Natural killer cell (primary cell): ENCODE measurements around the gene NARF. TPM values are rescaled to one million over a fixed set of nuclear protein-coding genes. Genes with fewer than 3 reads are reported as not detected.

Experiments
- ATAC-seq, 3 donors: fragments of 150-1000 bp in 2 of 3; fragments of 200-7000 bp in 1 of 3; cut with Tn5 transposase; 1 replicate in 1 of 3; 2 replicates in 2 of 3; pipeline ENCODE4 v1.10.0; 2021; ENCODE audit warnings: mild to moderate bottlenecking in 2 of 3, moderate library complexity in 2 of 3
- DNase-seq, 2 donors: peaks; one replicate each; pipeline versions ENCODE4 v3.0.0 to v3.0.0-alpha.2; 2013 to 2021; ENCODE audit warnings: mixed read lengths in 1 of 2
- H3K27ac ChIP-seq: one replicate; pipeline ENCODE4 v1.5.1; 2013; ENCODE audit warnings: mild to moderate bottlenecking, low read length
- H3K27me3 ChIP-seq: one replicate; pipeline ENCODE4 v1.6.1; 2013; ENCODE audit warnings: low read length; ENCODE audit not compliant: control insufficient read depth, insufficient read depth
- H3K36me3 ChIP-seq: one replicate; pipeline ENCODE4 v1.6.1; 2013; ENCODE audit warnings: low read length; ENCODE audit not compliant: control insufficient read depth, insufficient read depth
- H3K4me1 ChIP-seq: one replicate; pipeline ENCODE4 v1.6.1; 2013; ENCODE audit warnings: low read length; ENCODE audit not compliant: control insufficient read depth, insufficient read depth
- H3K4me3 ChIP-seq: one replicate; pipeline ENCODE4 v1.5.1; 2013; ENCODE audit warnings: low read length
- H3K9me3 ChIP-seq: one replicate; pipeline ENCODE4 v1.6.1; 2013; ENCODE audit warnings: low read length; ENCODE audit not compliant: control insufficient read depth, insufficient read depth
- H3K27ac Mint-ChIP-seq, 2 donors: one replicate each; pipeline ENCODE4 v1.8.0; 2022; ENCODE audit warnings: mild to moderate bottlenecking in 2 of 2, mixed read lengths in 2 of 2, moderate library complexity in 1 of 2
- H3K27me3 Mint-ChIP-seq, 2 donors: one replicate each; pipeline ENCODE4 v1.8.0; 2022; ENCODE audit warnings: low read depth in 2 of 2, mixed read lengths in 2 of 2
- H3K36me3 Mint-ChIP-seq: one replicate; pipeline ENCODE4 v1.8.0; 2022; ENCODE audit warnings: mixed read lengths
- H3K4me1 Mint-ChIP-seq, 2 donors: one replicate each; pipeline ENCODE4 v1.8.0; 2022; ENCODE audit warnings: mixed read lengths in 2 of 2
- H3K4me3 Mint-ChIP-seq: one replicate; pipeline ENCODE4 v1.8.0; 2022; ENCODE audit warnings: mild to moderate bottlenecking, moderate library complexity, mixed read lengths
- H3K9me3 Mint-ChIP-seq, 2 donors: one replicate each; pipeline ENCODE4 v1.8.0; 2022; ENCODE audit warnings: mixed read lengths in 2 of 2
- WGBS: methylation state at CpG from one replicate; pipeline ENCODE4 v1.1.7; 2013; ENCODE audit warnings: missing lambda C conversion rate; ENCODE audit not compliant: insufficient coverage; 5-methylcytosine and 5-hydroxymethylcytosine counted together
- intact Hi-C: fragments of 100-400 bp; cut with micrococcal nuclease; formaldehyde crosslinking; loops from one replicate; pipeline ENCODE4 v1.14.2; 2022
- total RNA-seq, 4 donors: library from RNA; stranded (reverse); fragments of 120-200 nt in 1 of 4; gene quantifications; one replicate each; pipeline versions ENCODE4 v1.2.3 to v1.2.4, GENCODE V29; 2013 to 2022
- TF ChIP-seq, protein P1 (sequence below): fragments of 200-600 bp; IDR thresholded peaks from one replicate; pipeline ENCODE4 v1.8.0; 2022; ENCODE audit warnings: antibody characterized with exemption

NARF gene
- total RNA-seq, 3 donors from 2014 or later (not counting 1 experiment from before 2014, with no cell fraction given) = 130 to 203 (median 158) TPM

DNA sequence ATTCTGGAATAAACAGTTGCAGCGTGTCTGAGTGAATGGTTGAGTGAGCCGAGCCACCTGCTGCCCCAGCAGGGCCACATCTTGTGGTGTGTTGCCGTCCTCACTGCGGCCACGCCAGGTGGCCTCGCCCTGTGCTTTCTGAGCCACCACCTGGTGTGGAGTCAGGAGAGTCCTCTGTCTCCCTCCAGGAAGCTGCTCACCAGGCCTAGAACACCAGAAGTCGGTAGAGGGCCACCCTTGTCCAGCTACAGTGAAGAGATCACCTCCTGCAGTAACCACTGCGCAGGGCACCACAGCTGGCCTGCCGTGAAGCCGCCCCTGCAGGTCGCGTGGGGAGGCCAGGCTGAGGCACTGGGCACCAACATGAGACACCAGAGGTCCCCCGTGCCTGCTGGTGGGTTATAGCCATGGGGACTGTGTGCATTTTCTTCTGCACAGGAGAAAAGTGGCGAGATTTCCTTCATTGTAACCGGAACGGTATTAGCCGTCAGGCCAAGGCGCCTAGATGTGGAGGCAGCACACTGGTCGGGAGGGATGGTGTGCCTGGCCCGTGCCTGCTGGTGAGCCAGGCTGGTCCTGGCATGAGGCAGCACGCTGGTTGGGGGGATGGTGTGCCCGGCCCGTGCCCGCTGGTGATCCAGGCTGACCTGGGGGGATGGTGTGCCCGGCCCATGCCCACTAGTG is 32.1 kb downstream of the NARF start:
- TF ChIP-seq, protein P1, sequence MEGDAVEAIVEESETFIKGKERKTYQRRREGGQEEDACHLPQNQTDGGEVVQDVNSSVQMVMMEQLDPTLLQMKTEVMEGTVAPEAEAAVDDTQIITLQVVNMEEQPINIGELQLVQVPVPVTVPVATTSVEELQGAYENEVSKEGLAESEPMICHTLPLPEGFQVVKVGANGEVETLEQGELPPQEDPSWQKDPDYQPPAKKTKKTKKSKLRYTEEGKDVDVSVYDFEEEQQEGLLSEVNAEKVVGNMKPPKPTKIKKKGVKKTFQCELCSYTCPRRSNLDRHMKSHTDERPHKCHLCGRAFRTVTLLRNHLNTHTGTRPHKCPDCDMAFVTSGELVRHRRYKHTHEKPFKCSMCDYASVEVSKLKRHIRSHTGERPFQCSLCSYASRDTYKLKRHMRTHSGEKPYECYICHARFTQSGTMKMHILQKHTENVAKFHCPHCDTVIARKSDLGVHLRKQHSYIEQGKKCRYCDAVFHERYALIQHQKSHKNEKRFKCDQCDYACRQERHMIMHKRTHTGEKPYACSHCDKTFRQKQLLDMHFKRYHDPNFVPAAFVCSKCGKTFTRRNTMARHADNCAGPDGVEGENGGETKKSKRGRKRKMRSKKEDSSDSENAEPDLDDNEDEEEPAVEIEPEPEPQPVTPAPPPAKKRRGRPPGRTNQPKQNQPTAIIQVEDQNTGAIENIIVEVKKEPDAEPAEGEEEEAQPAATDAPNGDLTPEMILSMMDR = no peak
- no peak overlapping the region for H3K27ac Mint-ChIP-seq
- H3K9me3 ChIP-seq = no peaks in the 10 kb centered on the region
- no peak overlapping the region for H3K4me3 ChIP-seq
- no peaks in the 10 kb centered on the region for H3K27me3 Mint-ChIP-seq
- intact Hi-C loops = no loop called here
- ATAC-seq (no peak), DNase-seq (no peak)
- H3K4me1 ChIP-seq = peaks cover 28% of the 10 kb centered on the region
- WGBS = 90% methylated on average over 25 of the region's 25 CpGs
- no peaks in the 10 kb centered on the region for H3K9me3 Mint-ChIP-seq
- H3K36me3 ChIP-seq = peaks cover 17% of the 10 kb centered on the region
- no peaks in the 10 kb centered on the region for H3K27me3 ChIP-seq
- no peak overlapping the region for H3K4me3 Mint-ChIP-seq
- H3K36me3 Mint-ChIP-seq = no peaks in the 10 kb centered on the region
- H3K27ac ChIP-seq = no peak overlapping the region
- H3K4me1 Mint-ChIP-seq = peaks cover 24 to 34% of the 10 kb centered on the region in 2 donors

GRCh38 chr17:82491196-82491530 is 32.6 kb downstream of the NARF start:
- DNase-seq (no peak), ATAC-seq (no peak)
- no peaks in the 10 kb centered on the region for H3K9me3 ChIP-seq
- Mint-ChIP-seq H3K4me1 (peaks cover 21 to 33% of the 10 kb centered on the region in 2 donors), H3K4me3 (no peak overlapping the region), H3K36me3 (no peaks in the 10 kb centered on the region), H3K9me3 (no peaks in the 10 kb centered on the region), H3K27ac (no peak overlapping the region), H3K27me3 (no peaks in the 10 kb centered on the region)
- TF ChIP-seq, protein P1 = no peak
- intact Hi-C loops = no loop called here
- H3K4me1 ChIP-seq = peaks cover 26% of the 10 kb centered on the region
- no peaks in the 10 kb centered on the region for H3K27me3 ChIP-seq
- H3K4me3 ChIP-seq = no peak overlapping the region
- whole genome bisulfite sequencing = 93% methylated on average over 10 of the region's 10 CpGs
- no peak overlapping the region for H3K27ac ChIP-seq
- H3K36me3 ChIP-seq = peaks cover 14% of the 10 kb centered on the region

DNA sequence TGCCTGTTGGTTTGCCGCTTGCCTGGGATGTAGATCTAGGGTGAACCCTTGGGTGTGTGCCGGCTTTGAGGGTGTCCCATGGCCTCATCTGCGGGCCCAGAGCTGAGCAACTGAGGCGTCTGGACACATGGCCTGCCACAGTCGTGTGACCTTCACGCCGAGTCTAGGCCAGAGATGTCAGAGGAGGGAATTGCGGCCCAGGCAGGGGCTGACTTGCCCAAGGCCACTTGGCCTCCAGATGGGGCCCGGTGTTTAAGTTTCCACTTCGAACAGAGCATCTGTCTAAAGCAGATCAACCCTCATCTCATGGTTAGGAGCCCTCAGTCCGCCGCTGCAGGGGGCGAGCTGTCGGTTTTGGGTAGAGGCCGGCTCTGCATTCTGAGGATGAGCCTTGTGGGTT is 33.0 kb downstream of the NARF start:
- intact Hi-C loops = no loop called here
- 98% methylated on average over 15 of the region's 15 CpGs for WGBS
- H3K4me3 Mint-ChIP-seq = no peak overlapping the region
- TF ChIP-seq, protein P1 = no peak
- Histone ChIP-seq H3K9me3 (no peaks in the 10 kb centered on the region), H3K36me3 (peaks cover 14% of the 10 kb centered on the region), H3K4me3 (no peak overlapping the region), H3K27ac (no peak overlapping the region), H3K27me3 (no peaks in the 10 kb centered on the region), H3K4me1 (peaks cover 26% of the 10 kb centered on the region)
- H3K4me1 Mint-ChIP-seq = peaks cover 17 to 33% of the 10 kb centered on the region in 2 donors
- no peaks in the 10 kb centered on the region for H3K27me3 Mint-ChIP-seq
- no peak for DNase-seq
- no peak for ATAC-seq
- no peaks in the 10 kb centered on the region for H3K36me3 Mint-ChIP-seq
- H3K27ac Mint-ChIP-seq = no peak overlapping the region
- H3K9me3 Mint-ChIP-seq = no peaks in the 10 kb centered on the region
